GM12878 (cell line): ENCODE data around the gene NSMCE3.
"Not testable (repeated sequence)": the region's sequence is repeated elsewhere in the genome, so short reads cannot be mapped to it uniquely, and the experiment has no call there.

Source experiments
- SP1 ChIP-seq: IDR thresholded peaks from one replicate; pipeline ENCODE4 v1.6.1; 2011; ENCODE audit warnings: low read depth, low read length
- TF ChIP-seq, protein P1 (sequence below): fragments of 150-350 bp; IDR thresholded peaks from 2 replicates; pipeline ENCODE4 v1.6.1; 2016; ENCODE audit warnings: low read depth, low read length
- TF ChIP-seq, protein P2 (sequence below), 3 experiments: IDR thresholded peaks in 2 of 3; conservative IDR thresholded peaks in 1 of 3; 2 replicates each; pipeline ENCODE4 v1.5.1; 2011; ENCODE audit warnings: low read depth in 3 of 3, low read length in 3 of 3, mild to moderate bottlenecking in 3 of 3, control low read depth in 2 of 3, moderate library complexity in 2 of 3, inconsistent platforms in 1 of 3, mixed read lengths in 1 of 3; ENCODE audit not compliant: control insufficient read depth in 2 of 3, insufficient read depth in 1 of 3; ENCODE audit errors: extremely low read depth in 1 of 3

DNA sequence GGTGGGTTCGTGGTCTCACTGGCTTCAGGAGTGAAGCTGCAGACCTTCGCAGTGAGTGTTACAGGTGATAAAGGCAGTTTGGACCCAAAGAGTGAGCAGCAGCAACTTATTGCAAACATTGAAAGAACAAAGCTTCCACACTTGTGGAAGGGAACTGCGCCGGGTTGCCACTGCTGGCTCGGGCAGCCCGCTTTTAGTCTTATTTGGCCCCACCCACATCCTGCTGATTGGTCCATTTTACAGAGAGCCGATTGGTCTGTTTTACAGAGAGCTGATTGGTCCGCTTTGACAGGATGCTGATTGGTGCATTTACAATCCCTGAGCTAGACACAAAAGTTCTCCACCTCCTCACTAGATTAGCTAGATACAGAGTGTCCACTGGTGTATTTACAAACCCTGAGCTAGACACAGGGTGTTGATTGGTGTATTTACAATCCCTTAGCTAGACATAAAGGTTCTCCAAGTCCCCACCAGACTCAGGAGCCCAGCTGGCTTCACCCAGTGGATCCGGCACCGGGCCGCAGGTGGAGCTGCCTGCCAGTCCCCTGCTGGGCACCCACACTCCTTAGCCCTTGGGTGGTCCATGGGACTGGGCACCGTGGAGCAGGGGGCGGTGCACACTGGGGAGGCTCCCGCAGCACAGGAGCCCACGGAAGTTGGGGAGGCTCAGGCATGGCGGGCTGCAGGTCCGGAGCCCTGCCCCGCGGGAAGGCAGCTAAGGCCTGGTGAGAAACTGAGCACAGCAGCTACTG, 45.2 kb downstream of the NSMCE3 start:
- TF ChIP-seq, protein P1, sequence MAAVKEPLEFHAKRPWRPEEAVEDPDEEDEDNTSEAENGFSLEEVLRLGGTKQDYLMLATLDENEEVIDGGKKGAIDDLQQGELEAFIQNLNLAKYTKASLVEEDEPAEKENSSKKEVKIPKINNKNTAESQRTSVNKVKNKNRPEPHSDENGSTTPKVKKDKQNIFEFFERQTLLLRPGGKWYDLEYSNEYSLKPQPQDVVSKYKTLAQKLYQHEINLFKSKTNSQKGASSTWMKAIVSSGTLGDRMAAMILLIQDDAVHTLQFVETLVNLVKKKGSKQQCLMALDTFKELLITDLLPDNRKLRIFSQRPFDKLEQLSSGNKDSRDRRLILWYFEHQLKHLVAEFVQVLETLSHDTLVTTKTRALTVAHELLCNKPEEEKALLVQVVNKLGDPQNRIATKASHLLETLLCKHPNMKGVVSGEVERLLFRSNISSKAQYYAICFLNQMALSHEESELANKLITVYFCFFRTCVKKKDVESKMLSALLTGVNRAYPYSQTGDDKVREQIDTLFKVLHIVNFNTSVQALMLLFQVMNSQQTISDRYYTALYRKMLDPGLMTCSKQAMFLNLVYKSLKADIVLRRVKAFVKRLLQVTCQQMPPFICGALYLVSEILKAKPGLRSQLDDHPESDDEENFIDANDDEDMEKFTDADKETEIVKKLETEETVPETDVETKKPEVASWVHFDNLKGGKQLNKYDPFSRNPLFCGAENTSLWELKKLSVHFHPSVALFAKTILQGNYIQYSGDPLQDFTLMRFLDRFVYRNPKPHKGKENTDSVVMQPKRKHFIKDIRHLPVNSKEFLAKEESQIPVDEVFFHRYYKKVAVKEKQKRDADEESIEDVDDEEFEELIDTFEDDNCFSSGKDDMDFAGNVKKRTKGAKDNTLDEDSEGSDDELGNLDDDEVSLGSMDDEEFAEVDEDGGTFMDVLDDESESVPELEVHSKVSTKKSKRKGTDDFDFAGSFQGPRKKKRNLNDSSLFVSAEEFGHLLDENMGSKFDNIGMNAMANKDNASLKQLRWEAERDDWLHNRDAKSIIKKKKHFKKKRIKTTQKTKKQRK, result not testable (repeated sequence)
- TF ChIP-seq, protein P2, sequence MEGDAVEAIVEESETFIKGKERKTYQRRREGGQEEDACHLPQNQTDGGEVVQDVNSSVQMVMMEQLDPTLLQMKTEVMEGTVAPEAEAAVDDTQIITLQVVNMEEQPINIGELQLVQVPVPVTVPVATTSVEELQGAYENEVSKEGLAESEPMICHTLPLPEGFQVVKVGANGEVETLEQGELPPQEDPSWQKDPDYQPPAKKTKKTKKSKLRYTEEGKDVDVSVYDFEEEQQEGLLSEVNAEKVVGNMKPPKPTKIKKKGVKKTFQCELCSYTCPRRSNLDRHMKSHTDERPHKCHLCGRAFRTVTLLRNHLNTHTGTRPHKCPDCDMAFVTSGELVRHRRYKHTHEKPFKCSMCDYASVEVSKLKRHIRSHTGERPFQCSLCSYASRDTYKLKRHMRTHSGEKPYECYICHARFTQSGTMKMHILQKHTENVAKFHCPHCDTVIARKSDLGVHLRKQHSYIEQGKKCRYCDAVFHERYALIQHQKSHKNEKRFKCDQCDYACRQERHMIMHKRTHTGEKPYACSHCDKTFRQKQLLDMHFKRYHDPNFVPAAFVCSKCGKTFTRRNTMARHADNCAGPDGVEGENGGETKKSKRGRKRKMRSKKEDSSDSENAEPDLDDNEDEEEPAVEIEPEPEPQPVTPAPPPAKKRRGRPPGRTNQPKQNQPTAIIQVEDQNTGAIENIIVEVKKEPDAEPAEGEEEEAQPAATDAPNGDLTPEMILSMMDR (IDR thresholded peaks at IDR 0.05 in 2 of 3, conservative IDR thresholded peaks at IDR 0.05 in 1 of 3; ENCODE audit: control insufficient read depth in 2 of 3, extremely low read depth in 1 of 3, insufficient read depth in 1 of 3, low read depth in 3 of 3, low read length in 3 of 3), result not testable (repeated sequence)
- not testable (repeated sequence) for TF ChIP-seq SP1
